ENCODE measurements around the gene PAM16. TPM values are rescaled to one million over a fixed set of nuclear protein-coding genes. Genes with fewer than 3 reads are reported as not detected.
"Not testable (repeated sequence)": the region's sequence is repeated elsewhere in the genome, so short reads cannot be mapped to it uniquely, and the experiment has no call there.

PAM16 gene
- total RNA-seq, result 17.4 and 18.6 TPM in 2 replicates

DNA sequence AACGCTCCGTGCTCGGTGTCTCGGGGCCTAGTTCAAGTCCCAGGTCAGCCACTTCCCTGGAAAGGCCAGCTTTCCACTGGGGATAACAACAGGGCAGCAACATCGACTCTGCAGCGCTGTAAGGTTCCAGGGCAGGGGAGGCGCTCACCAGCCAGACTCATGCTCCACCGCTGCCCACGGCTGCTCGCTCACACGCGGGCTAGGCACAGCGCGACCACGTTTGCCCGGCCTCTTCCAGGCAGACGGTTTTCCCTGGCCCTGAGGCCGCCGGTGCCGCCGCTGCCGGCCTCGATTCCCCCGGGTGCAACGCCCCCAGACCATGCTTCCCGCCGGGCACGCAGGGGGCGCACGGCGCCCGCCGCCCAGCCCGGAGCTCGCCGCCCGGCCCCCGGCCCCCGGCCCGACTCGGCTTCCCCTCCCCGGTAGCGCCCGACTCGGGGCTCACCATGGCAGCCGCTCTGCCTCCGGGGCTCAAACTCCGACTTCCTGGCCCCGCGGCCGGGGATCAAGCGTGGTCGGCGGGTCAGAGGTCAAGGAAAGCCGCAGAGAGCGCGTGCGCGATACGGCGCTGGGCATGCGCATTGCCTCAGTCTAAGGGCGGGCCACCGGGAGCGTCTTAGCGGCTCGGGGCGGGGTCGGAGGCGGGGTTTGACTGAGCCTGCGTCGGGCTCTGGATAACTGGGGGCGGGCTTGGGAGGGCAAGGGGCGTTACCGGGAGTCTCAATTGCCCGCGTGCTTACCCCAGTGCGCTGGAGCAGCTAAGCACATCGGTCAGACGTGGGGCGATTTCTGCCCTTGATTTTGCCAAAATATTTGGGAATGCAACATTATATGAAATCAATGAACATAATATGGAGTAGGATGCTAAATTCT, at the start of gene PAM16:
TSS of gene PAM16 (minus strand) at position 535 of the 873 bp plus-strand sequence. CDS start at position 448, 87 bp downstream.
- H3K4me1 ChIP-seq (ENCODE audit: insufficient read depth, low read length), result peaks cover 21% of the 10 kb centered on the region

DNA sequence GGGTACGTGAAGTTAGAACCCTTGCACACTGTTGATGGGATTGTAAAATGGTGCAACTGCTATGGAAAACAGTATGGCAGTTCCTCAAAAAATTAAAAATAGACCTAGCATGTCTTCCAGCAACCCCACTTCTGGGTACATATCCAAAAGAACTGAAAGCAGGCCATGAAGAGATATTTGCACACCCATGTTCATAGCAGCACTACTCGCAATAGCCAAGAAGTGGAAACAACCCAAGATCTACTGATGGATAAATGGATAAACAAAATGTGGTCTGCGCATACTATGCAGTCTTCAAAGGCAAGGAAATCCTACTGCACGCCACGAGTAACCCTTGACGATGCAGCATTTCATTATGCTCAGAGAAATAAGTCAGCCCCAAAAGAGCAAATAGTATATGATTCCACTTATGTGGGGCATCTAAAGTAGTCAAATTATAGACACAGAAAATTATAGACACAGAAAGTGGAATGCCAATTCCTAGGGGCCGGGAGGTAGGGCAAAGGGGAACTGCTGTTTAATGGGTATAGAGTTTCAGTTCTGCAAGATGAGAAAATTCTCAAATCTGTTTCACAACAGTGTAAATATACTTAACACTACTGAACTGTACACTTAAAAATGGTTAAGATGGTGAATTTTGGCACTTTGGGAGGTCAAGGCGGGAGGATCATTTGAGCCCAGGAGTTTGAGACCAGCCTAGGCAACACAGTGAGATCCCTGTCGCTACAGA, 48.0 kb upstream of the PAM16 start:
- no peaks in the 10 kb centered on the region for H4K20me1 ChIP-seq (ENCODE audit: insufficient read depth, low read length)
- H3K4me3 ChIP-seq (ENCODE audit: insufficient read depth, low read length), result no peak overlapping the region
- no peak overlapping the region for H2AFZ ChIP-seq (ENCODE audit: low read length)
- H3K27ac ChIP-seq (ENCODE audit: low read depth, low read length), result no peak overlapping the region
- TF ChIP-seq, protein P1, sequence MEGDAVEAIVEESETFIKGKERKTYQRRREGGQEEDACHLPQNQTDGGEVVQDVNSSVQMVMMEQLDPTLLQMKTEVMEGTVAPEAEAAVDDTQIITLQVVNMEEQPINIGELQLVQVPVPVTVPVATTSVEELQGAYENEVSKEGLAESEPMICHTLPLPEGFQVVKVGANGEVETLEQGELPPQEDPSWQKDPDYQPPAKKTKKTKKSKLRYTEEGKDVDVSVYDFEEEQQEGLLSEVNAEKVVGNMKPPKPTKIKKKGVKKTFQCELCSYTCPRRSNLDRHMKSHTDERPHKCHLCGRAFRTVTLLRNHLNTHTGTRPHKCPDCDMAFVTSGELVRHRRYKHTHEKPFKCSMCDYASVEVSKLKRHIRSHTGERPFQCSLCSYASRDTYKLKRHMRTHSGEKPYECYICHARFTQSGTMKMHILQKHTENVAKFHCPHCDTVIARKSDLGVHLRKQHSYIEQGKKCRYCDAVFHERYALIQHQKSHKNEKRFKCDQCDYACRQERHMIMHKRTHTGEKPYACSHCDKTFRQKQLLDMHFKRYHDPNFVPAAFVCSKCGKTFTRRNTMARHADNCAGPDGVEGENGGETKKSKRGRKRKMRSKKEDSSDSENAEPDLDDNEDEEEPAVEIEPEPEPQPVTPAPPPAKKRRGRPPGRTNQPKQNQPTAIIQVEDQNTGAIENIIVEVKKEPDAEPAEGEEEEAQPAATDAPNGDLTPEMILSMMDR (IDR thresholded peaks at IDR 0.05; ENCODE audit: extremely low read depth, low read depth, low read length), result no peak
- H3K27me3 ChIP-seq (ENCODE audit: insufficient read depth, low read length), result no peaks in the 10 kb centered on the region
- no peaks in the 10 kb centered on the region for H3K79me2 ChIP-seq (ENCODE audit: insufficient read depth, low read length)
- peaks cover 10% of the 10 kb centered on the region for H3K36me3 ChIP-seq (ENCODE audit: insufficient read depth, low read length)
- DNase-seq (ENCODE audit: insufficient read length, low spot score, missing footprints), result peak; percentile 34
- H3K4me1 ChIP-seq (ENCODE audit: insufficient read depth, low read length), result no peaks in the 10 kb centered on the region
- no peak overlapping the region for H3K4me2 ChIP-seq (ENCODE audit: insufficient read depth, low read length)
- H3K9me3 ChIP-seq (ENCODE audit: low read depth, low read length), result no peaks in the 10 kb centered on the region

More for the DNA sequence above, at the start of gene PAM16:
- Histone ChIP-seq H3K79me2 (ENCODE audit: insufficient read depth, low read length) (peaks cover 39% of the 10 kb centered on the region), H3K4me3 (ENCODE audit: insufficient read depth, low read length) (peak within 1 kb of the TSS; percentile 86), H3K27ac (ENCODE audit: low read depth, low read length) (peak within 1 kb of the TSS; percentile 70), H2AFZ (ENCODE audit: low read length) (peak within 1 kb of the TSS; percentile 80), H3K4me2 (ENCODE audit: insufficient read depth, low read length) (peak within 1 kb of the TSS; percentile 85), H3K27me3 (ENCODE audit: insufficient read depth, low read length) (no peaks in the 10 kb centered on the region), H4K20me1 (ENCODE audit: insufficient read depth, low read length) (peaks cover 16% of the 10 kb centered on the region), H3K9me3 (ENCODE audit: low read depth, low read length) (no peaks in the 10 kb centered on the region), H3K36me3 (ENCODE audit: insufficient read depth, low read length) (no peaks in the 10 kb centered on the region)
- TF ChIP-seq, protein P1 (IDR thresholded peaks at IDR 0.05; ENCODE audit: extremely low read depth, low read depth, low read length), result no peak
- peak; percentile 99 for DNase-seq (ENCODE audit: insufficient read length, low spot score, missing footprints)

GRCh38 chr16:4395055-4395726, 44.1 kb upstream of the PAM16 start:
- peaks cover 7% of the 10 kb centered on the region for H3K36me3 ChIP-seq (ENCODE audit: insufficient read depth, low read length)
- H3K27ac ChIP-seq (ENCODE audit: low read depth, low read length), result no peak overlapping the region
- no peaks in the 10 kb centered on the region for H3K27me3 ChIP-seq (ENCODE audit: insufficient read depth, low read length)
- H3K4me3 ChIP-seq (ENCODE audit: insufficient read depth, low read length), result no peak overlapping the region
- TF ChIP-seq, protein P1 (IDR thresholded peaks at IDR 0.05; ENCODE audit: extremely low read depth, low read depth, low read length), result no peak
- H4K20me1 ChIP-seq (ENCODE audit: insufficient read depth, low read length), result no peaks in the 10 kb centered on the region
- no peaks in the 10 kb centered on the region for H3K9me3 ChIP-seq (ENCODE audit: low read depth, low read length)
- H3K4me1 ChIP-seq (ENCODE audit: insufficient read depth, low read length), result peaks cover 15% of the 10 kb centered on the region
- H3K79me2 ChIP-seq (ENCODE audit: insufficient read depth, low read length), result no peaks in the 10 kb centered on the region
- peak; percentile 58 for DNase-seq (ENCODE audit: insufficient read length, low spot score, missing footprints)
- no peak overlapping the region for H3K4me2 ChIP-seq (ENCODE audit: insufficient read depth, low read length)
- no peak overlapping the region for H2AFZ ChIP-seq (ENCODE audit: low read length)

DNA sequence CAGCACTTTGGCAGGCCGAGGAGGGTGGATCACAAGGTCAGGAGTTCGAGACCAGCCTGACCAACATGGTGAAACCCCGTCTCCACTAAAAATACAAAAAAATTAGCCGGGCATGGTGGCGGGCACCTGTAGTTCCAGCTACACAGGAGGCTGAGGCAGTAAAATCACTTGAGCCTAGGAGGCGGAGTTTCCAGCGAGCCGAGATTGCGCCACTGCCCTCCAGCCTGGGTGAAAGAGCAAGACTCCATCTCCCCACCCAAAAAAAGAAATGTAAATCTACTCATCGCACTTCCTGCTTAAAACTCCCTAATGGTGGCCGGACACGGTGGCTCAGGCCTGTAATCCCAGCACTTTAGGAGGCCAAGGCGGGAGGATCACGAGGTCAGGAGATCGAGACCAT, 42.7 kb upstream of the PAM16 start:
- H3K27ac ChIP-seq (ENCODE audit: low read depth, low read length), result not testable (repeated sequence)

More for the DNA sequence above, 42.7 kb upstream of the PAM16 start:
- peaks cover 15% of the 10 kb centered on the region for H3K4me1 ChIP-seq (ENCODE audit: insufficient read depth, low read length)
- not testable (repeated sequence) for H3K4me3 ChIP-seq (ENCODE audit: insufficient read depth, low read length); H3K4me2 ChIP-seq (ENCODE audit: insufficient read depth, low read length); H4K20me1 ChIP-seq (ENCODE audit: insufficient read depth, low read length); H3K36me3 ChIP-seq (ENCODE audit: insufficient read depth, low read length); H3K9me3 ChIP-seq (ENCODE audit: low read depth, low read length); H2AFZ ChIP-seq (ENCODE audit: low read length); DNase-seq (ENCODE audit: insufficient read length, low spot score, missing footprints); H3K27me3 ChIP-seq (ENCODE audit: insufficient read depth, low read length); H3K79me2 ChIP-seq (ENCODE audit: insufficient read depth, low read length)

Measured in osteoblast (primary cell).